Keratinocyte (primary cell): ENCODE data around the gene TFIP11.

ENCODE experiments used
- CTCF ChIP-seq, 3 experiments: IDR thresholded peaks in 1 of 3; conservative IDR thresholded peaks in 1 of 3; optimal IDR thresholded peaks in 1 of 3; 2 replicates in 2 of 3; 3 replicates in 1 of 3; pipeline versions ENCODE3 to v1.5.1; 2011; ENCODE audit warnings: low read length in 3 of 3, mild to moderate bottlenecking in 3 of 3, moderate library complexity in 2 of 3, control low read depth in 1 of 3, inconsistent platforms in 1 of 3; ENCODE audit not compliant: insufficient read depth in 2 of 3; ENCODE audit errors: extremely low read depth in 1 of 3
- EZH2 ChIP-seq: IDR thresholded peaks from one replicate; pipeline ENCODE4 v1.6.1; 2012; ENCODE audit warnings: inconsistent platforms, mild to moderate bottlenecking, low read length, moderate library complexity

- no peak for TF ChIP-seq CTCF (optimal IDR thresholded peaks at IDR 0.05 in 1 of 3, IDR thresholded peaks at IDR 0.05 in 1 of 3, conservative IDR thresholded peaks at IDR 0.05 in 1 of 3; ENCODE audit: extremely low read depth in 1 of 3, insufficient read depth in 2 of 3, low read length in 3 of 3)
- TF ChIP-seq EZH2 = no peak
These were observed 4.2 kb upstream of the TFIP11 start for GRCh38 chr22:26516503-26516902.
